ENCODE results near the gene SSTR5.

Gene SSTR5

DNA sequence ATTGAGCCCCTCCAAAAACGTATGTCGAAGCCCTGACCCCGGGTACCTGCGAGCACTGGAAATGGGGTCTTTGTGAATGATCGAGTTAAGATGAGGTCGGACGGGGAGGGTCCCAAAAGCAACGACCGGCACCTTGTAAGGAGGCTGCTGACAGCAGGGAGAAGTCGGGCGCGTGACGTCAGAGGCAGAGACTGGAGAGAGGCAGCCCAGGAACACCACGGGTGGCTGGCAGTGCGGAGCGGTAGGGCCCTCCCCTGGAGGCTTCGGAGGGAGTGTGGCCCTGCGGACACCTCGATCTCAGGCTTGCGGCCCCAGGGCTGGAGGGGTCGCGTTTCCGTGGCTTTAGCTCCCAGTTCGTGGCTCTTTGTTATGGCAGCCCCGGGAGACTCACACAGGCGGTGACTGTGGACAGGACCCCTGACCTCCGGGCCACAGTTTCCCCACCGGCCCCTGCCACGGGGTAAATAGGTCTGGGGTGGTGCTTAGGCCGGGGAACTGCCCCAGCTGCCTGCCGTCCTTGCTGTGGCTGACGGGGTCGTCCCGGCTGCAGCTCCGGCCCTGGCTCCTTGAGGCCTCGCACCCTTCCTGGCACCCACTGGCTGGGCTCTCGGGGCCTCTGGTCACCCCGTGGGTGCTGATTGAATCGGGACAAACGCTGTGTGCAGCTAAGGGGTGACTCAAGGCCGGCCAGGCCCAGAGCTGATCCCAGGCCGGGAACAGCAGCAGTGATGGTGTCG lies 10.6 kb upstream of the SSTR5 start:
- H3K36me3 ChIP-seq (ENCODE audit: insufficient read depth, low read length) = no peaks in the 10 kb centered on the region
- H3K27ac ChIP-seq = no peak overlapping the region
- TF ChIP-seq EZH2 (IDR thresholded peaks at IDR 0.05) = no peak
- TF ChIP-seq POLR2AphosphoS5 (IDR thresholded peaks at IDR 0.05; ENCODE audit: borderline replicate concordance, low read depth, low read length) = no peak
- no peak for TF ChIP-seq FOXP2 (optimal IDR thresholded peaks at IDR 0.05; ENCODE audit: control extremely low read depth, extremely low read length, insufficient read depth)
- no peaks in the 10 kb centered on the region for H3K9me3 ChIP-seq (ENCODE audit: low read depth, low read length)
- H3K4me3 ChIP-seq = no peak overlapping the region
- no peak for DNase-seq (ENCODE audit: low read depth, low spot score)
- no peak overlapping the region for H3K9ac ChIP-seq (ENCODE audit: insufficient read length)

DNA sequence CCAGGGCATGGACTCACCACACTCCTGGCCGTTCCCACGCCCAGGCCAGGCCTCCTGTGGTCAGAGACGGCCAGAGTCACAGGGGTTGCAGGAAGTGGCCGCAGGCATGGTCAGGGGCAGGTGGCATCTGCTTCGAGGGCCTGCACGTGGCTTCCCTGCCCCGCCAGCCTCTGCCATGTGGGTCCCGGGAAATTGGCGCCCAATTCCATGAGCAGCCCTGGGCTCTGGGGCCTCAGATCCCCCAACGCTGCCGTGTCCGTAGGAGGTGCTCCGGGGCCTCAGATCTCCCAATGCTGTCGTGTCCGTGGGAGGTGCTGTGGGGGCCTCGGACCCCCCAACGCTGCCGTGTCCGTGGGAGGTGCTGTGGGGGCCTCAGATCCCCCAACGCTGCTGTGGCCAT lies 9.7 kb upstream of the SSTR5 start:
- H3K4me3 ChIP-seq = no peak overlapping the region
- no peaks in the 10 kb centered on the region for H3K9me3 ChIP-seq (ENCODE audit: low read depth, low read length)
- DNase-seq (ENCODE audit: low read depth, low spot score) = no peak
- TF ChIP-seq EZH2 (IDR thresholded peaks at IDR 0.05) (no peak), POLR2AphosphoS5 (IDR thresholded peaks at IDR 0.05; ENCODE audit: borderline replicate concordance, low read depth, low read length) (no peak)
- no peak overlapping the region for H3K27ac ChIP-seq
- no peak overlapping the region for H3K9ac ChIP-seq (ENCODE audit: insufficient read length)
- H3K36me3 ChIP-seq (ENCODE audit: insufficient read depth, low read length) = no peaks in the 10 kb centered on the region

DNA sequence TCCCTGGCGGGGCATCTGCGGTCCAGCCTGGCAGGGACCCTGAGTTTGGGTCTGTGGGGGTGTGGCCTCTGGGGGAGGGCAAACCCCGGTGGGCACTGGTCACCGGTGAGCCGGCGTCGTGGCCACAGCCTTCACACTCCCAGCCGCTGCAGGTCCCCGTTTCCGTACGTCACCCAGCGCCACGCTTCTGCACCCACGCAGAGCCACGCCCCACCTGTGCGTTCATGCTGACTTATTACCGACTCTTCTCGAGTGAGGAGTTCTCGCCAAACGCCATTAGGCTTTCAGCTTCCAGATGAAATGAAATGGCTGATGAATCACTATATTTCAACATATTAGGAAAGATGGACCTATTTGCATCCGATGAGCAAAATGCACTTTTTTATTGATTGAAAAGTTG lies 8.8 kb upstream of the SSTR5 start:
- no peaks in the 10 kb centered on the region for H3K36me3 ChIP-seq (ENCODE audit: insufficient read depth, low read length)
- H3K9me3 ChIP-seq (ENCODE audit: low read depth, low read length) = no peaks in the 10 kb centered on the region
- no peak overlapping the region for H3K9ac ChIP-seq (ENCODE audit: insufficient read length)
- no peak overlapping the region for H3K4me3 ChIP-seq
- DNase-seq (ENCODE audit: low read depth, low spot score) = no peak
- TF ChIP-seq FOXP2 (optimal IDR thresholded peaks at IDR 0.05; ENCODE audit: control extremely low read depth, extremely low read length, insufficient read depth) (no peak), EZH2 (IDR thresholded peaks at IDR 0.05) (no peak), POLR2AphosphoS5 (IDR thresholded peaks at IDR 0.05; ENCODE audit: borderline replicate concordance, low read depth, low read length) (no peak)
- no peak overlapping the region for H3K27ac ChIP-seq

DNA sequence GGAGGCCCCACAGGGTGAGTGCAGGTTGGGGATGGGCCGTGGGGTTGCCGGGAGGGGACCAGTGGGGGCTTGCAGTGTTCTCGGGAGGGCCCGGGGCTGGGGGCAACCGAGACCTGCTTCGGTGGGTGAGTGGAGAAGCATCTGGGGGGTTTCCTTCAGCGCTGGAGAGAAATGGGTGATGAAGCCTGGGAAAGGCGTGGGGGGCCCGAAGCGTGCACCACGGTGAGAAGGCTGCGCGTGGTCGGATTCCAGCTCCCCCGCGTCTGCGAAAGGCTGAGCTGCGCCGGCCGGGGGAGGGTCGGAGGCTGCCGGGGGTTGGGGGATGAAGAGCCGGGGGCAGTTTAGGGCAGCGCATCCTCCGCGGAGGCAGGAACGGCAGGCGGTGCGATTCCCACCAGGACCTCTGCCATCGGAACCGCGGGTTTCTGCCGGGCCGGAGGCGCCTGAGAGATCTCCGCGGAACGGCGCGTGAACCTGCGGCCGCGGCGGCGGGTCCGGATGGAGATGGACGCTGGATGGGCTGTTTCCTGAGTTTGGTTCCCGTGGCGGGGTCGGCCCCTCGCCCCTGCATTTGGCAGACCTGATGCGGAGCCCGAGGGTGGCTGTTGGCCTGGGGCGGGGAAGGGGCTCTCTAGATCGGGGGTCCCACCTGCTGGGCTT lies 6.9 kb upstream of the SSTR5 start:
- H3K9ac ChIP-seq (ENCODE audit: insufficient read length) = no peak overlapping the region
- no peaks in the 10 kb centered on the region for H3K36me3 ChIP-seq (ENCODE audit: insufficient read depth, low read length)
- no peaks in the 10 kb centered on the region for H3K9me3 ChIP-seq (ENCODE audit: low read depth, low read length)
- no peak overlapping the region for H3K27ac ChIP-seq
- TF ChIP-seq FOXP2 (optimal IDR thresholded peaks at IDR 0.05; ENCODE audit: control extremely low read depth, extremely low read length, insufficient read depth) (no peak), EZH2 (IDR thresholded peaks at IDR 0.05) (no peak), POLR2AphosphoS5 (IDR thresholded peaks at IDR 0.05; ENCODE audit: borderline replicate concordance, low read depth, low read length) (no peak)
- H3K4me3 ChIP-seq = no peak overlapping the region
- no peak for DNase-seq (ENCODE audit: low read depth, low spot score)

DNA sequence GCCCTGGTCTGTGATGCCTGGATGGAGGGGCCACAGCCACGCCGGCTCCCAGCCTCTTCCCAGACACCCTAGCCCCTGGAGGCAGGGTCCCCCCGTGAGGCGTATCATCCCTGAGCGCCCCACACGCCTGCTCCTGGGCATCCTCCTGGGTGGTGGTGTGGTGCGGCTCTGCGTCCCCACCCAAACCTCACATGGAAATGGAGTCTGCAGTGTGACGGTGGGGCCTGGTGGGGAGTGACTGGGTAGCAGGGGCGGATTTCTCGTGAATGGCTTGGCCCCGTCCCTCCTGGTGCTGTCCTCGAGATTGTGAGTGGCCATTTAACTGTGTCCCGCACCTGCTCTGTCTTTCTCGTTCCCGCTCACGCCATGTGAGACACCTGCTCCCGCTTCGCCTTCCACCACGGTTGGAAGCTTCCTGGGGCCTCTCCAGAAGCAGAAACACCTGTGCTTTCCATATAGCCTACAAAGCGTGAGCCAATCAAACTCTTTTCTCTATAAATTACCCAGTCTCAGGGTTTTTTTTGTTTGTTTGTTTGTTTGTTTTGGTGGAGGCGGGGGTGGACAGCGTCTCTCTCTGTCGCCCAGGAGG lies 5.9 kb upstream of the SSTR5 start:
- TF ChIP-seq POLR2AphosphoS5 (IDR thresholded peaks at IDR 0.05; ENCODE audit: borderline replicate concordance, low read depth, low read length) = no peak
- no peak for TF ChIP-seq EZH2 (IDR thresholded peaks at IDR 0.05)
- no peak for TF ChIP-seq FOXP2 (optimal IDR thresholded peaks at IDR 0.05; ENCODE audit: control extremely low read depth, extremely low read length, insufficient read depth)
- no peak overlapping the region for H3K27ac ChIP-seq
- H3K36me3 ChIP-seq (ENCODE audit: insufficient read depth, low read length) = no peaks in the 10 kb centered on the region
- DNase-seq (ENCODE audit: low read depth, low spot score) = no peak
- H3K4me3 ChIP-seq = no peak overlapping the region
- H3K9ac ChIP-seq (ENCODE audit: insufficient read length) = no peak overlapping the region
- no peaks in the 10 kb centered on the region for H3K9me3 ChIP-seq (ENCODE audit: low read depth, low read length)

DNA sequence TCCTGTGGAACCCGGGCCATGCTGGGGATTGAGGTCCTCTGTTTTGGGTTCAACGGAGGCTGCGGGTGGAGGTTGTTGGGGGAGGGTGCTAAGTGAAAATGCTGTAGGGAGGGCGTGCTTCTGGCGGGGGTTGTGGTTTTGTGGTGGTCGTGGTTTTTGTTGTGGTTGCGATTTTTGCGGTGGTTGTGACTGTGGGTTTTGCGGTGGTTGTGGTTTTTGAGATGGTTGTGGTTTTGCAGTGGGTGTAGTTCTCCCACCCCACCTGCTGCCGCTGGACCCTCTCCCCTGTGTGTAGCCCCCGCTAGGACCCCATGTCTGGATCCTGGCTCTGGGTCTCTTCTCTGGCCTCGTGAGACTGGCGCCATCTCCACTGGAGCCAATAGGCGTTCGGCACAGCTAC lies 4.9 kb upstream of the SSTR5 start:
- H3K4me3 ChIP-seq = no peak overlapping the region
- H3K9me3 ChIP-seq (ENCODE audit: low read depth, low read length) = no peaks in the 10 kb centered on the region
- TF ChIP-seq POLR2AphosphoS5 (IDR thresholded peaks at IDR 0.05; ENCODE audit: borderline replicate concordance, low read depth, low read length) (no peak), EZH2 (IDR thresholded peaks at IDR 0.05) (no peak), FOXP2 (optimal IDR thresholded peaks at IDR 0.05; ENCODE audit: control extremely low read depth, extremely low read length, insufficient read depth) (no peak)
- H3K36me3 ChIP-seq (ENCODE audit: insufficient read depth, low read length) = no peaks in the 10 kb centered on the region
- no peak overlapping the region for H3K27ac ChIP-seq
- no peak overlapping the region for H3K9ac ChIP-seq (ENCODE audit: insufficient read length)
- no peak for DNase-seq (ENCODE audit: low read depth, low spot score)

DNA sequence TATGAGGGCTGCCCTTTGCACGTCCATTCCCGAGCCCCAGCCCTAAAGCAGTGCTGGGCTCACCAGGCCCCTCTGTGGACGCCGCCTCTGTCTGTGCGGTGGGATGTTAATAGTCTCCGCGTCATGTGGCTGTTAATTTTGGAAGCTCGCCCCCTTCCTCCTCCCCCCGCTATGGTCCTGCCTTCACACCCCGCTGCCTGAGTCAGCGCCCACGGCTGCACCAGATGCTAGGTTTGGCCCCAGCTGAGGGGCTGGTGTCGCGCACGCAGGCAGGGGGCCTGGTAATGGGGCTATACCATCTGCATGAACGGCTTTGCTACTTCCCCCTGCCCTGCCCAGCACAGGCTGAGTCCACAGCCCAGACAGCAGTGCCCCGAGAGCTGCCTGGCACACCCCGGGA lies 4.1 kb upstream of the SSTR5 start:
- H3K36me3 ChIP-seq (ENCODE audit: insufficient read depth, low read length) = no peaks in the 10 kb centered on the region

DNA sequence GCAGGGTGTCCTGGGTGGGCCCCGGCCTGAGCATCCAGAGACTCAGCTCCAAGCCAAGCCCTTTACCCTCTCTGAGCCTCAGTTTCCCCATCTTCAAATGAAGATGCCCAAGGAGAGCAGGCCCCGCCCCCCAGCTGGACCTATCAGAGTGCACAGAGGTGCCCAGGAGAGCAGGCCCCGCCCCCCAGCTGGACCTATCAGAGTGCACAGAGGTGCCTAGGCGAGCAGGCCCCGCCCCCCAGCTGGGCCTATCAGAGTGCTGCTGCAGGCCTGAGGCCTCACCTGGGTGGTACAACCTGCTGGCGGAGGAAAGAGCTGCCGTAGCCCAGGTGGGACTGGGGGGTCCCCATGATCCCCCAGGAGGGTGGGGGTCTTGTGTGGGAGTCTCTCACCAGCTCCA lies 3.4 kb upstream of the SSTR5 start:
- Histone ChIP-seq H3K4me3 (no peak overlapping the region), H3K36me3 (ENCODE audit: insufficient read depth, low read length) (no peaks in the 10 kb centered on the region), H3K9me3 (ENCODE audit: low read depth, low read length) (no peaks in the 10 kb centered on the region), H3K27ac (no peak overlapping the region), H3K9ac (ENCODE audit: insufficient read length) (no peak overlapping the region)
- no peak for TF ChIP-seq FOXP2 (optimal IDR thresholded peaks at IDR 0.05; ENCODE audit: control extremely low read depth, extremely low read length, insufficient read depth)
- DNase-seq (ENCODE audit: low read depth, low spot score) = no peak

More for the DNA sequence above, 4.1 kb upstream of the SSTR5 start:
- TF ChIP-seq FOXP2 (optimal IDR thresholded peaks at IDR 0.05; ENCODE audit: control extremely low read depth, extremely low read length, insufficient read depth) = no peak
- no peak for TF ChIP-seq POLR2AphosphoS5 (IDR thresholded peaks at IDR 0.05; ENCODE audit: borderline replicate concordance, low read depth, low read length)
- TF ChIP-seq EZH2 (IDR thresholded peaks at IDR 0.05) = no peak
- no peaks in the 10 kb centered on the region for H3K9me3 ChIP-seq (ENCODE audit: low read depth, low read length)
- DNase-seq (ENCODE audit: low read depth, low spot score) = no peak
- H3K4me3 ChIP-seq = no peak overlapping the region
- no peak overlapping the region for H3K27ac ChIP-seq
- no peak overlapping the region for H3K9ac ChIP-seq (ENCODE audit: insufficient read length)

All from SK-N-MC (cell line).